ENCODE measurements around the gene IGF2R. TPM values are rescaled to one million over a fixed set of nuclear protein-coding genes. Genes with fewer than 3 reads are reported as not detected.

IGF2R gene
- total and polyA plus RNA-seq, 2 of the 13 experiments (the other 11 are each of a cell fraction or from before 2014, with no cell fraction given), result 38.3 to 70.0 TPM

GRCh38 chr6:160137130-160137988 is 168.5 kb downstream of the IGF2R start (continued):
- TF ChIP-seq ZNF770 (CRISPR knock-in tag; IDR thresholded peaks at IDR 0.05), result no peak
- TF ChIP-seq, protein P1, sequence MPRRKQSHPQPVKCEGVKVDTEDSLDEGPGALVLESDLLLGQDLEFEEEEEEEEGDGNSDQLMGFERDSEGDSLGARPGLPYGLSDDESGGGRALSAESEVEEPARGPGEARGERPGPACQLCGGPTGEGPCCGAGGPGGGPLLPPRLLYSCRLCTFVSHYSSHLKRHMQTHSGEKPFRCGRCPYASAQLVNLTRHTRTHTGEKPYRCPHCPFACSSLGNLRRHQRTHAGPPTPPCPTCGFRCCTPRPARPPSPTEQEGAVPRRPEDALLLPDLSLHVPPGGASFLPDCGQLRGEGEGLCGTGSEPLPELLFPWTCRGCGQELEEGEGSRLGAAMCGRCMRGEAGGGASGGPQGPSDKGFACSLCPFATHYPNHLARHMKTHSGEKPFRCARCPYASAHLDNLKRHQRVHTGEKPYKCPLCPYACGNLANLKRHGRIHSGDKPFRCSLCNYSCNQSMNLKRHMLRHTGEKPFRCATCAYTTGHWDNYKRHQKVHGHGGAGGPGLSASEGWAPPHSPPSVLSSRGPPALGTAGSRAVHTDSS (CRISPR knock-in tag; conservative IDR thresholded peaks at IDR 0.05), result 0 out of 2 replicates have a peak, but pooled peaks have one; percentile 50
- TF ChIP-seq KLF11 (CRISPR knock-in tag; IDR thresholded peaks at IDR 0.05), result peak; percentile 45; the same call in 1 of the 2 replicates
- no peak for TF ChIP-seq RELA (CRISPR knock-in tag; IDR thresholded peaks at IDR 0.05)
- TF ChIP-seq, protein P2, sequence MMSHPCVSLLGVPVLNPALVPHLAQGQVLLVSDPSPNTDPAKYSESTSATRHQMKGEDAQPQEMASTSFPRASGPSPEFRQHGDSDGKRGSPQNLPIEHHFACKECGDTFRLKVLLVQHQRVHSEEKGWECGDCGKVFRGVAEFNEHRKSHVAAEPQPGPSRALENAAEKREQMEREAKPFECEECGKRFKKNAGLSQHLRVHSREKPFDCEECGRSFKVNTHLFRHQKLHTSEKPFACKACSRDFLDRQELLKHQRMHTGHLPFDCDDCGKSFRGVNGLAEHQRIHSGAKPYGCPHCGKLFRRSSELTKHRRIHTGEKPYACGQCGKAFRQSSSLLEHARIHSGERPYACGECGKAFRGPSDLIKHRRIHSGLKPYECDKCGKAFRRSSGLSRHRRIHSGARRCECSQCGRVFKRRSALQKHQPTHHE (CRISPR knock-in tag; IDR thresholded peaks at IDR 0.05; ENCODE audit: borderline replicate concordance), result no peak; the same call in 1 of the 2 replicates
- no peak for TF ChIP-seq ZNF235 (CRISPR knock-in tag; IDR thresholded peaks at IDR 0.05; ENCODE audit: borderline replicate concordance)
- TF ChIP-seq GMEB1 (CRISPR knock-in tag; IDR thresholded peaks at IDR 0.05; ENCODE audit: borderline replicate concordance), result peak; percentile 54; the same call in 1 of the 2 replicates
- TF ChIP-seq ZNF747 (CRISPR knock-in tag; IDR thresholded peaks at IDR 0.05; ENCODE audit: borderline replicate concordance), result peak; percentile 94; the same call in 1 of the 2 replicates
- 0 out of 2 replicates have a peak, but pooled peaks have one; percentile 16 for TF ChIP-seq ATF7-NPFF (CRISPR knock-in tag; IDR thresholded peaks at IDR 0.05; ENCODE audit: low read depth)
- TF ChIP-seq, protein P3, sequence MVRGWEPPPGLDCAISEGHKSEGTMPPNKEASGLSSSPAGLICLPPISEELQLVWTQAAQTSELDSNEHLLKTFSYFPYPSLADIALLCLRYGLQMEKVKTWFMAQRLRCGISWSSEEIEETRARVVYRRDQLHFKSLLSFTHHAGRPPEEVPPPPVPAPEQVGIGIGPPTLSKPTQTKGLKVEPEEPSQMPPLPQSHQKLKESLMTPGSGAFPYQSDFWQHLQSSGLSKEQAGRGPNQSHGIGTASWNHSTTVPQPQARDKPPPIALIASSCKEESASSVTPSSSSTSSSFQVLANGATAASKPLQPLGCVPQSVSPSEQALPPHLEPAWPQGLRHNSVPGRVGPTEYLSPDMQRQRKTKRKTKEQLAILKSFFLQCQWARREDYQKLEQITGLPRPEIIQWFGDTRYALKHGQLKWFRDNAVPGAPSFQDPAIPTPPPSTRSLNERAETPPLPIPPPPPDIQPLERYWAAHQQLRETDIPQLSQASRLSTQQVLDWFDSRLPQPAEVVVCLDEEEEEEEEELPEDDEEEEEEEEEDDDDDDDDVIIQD (CRISPR knock-in tag; IDR thresholded peaks at IDR 0.05; ENCODE audit: low read depth), result peak; percentile 69
- peak; percentile 83; the same call in 1 of the 2 replicates for TF ChIP-seq SAP130 (CRISPR knock-in tag; IDR thresholded peaks at IDR 0.05; ENCODE audit: low read depth)
- 0 out of 2 replicates have a peak, but pooled peaks have one; percentile 39 for TF ChIP-seq ZNF44 (CRISPR knock-in tag; IDR thresholded peaks at IDR 0.05)
- TF ChIP-seq RXRA (CRISPR knock-in tag; IDR thresholded peaks at IDR 0.05), result peak; percentile 94
- TF ChIP-seq, protein P4, sequence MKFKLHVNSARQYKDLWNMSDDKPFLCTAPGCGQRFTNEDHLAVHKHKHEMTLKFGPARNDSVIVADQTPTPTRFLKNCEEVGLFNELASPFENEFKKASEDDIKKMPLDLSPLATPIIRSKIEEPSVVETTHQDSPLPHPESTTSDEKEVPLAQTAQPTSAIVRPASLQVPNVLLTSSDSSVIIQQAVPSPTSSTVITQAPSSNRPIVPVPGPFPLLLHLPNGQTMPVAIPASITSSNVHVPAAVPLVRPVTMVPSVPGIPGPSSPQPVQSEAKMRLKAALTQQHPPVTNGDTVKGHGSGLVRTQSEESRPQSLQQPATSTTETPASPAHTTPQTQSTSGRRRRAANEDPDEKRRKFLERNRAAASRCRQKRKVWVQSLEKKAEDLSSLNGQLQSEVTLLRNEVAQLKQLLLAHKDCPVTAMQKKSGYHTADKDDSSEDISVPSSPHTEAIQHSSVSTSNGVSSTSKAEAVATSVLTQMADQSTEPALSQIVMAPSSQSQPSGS (CRISPR knock-in tag; IDR thresholded peaks at IDR 0.05), result peak; percentile 76; the same call in 1 of the 2 replicates
- TF ChIP-seq ATRX (CRISPR knock-in tag; IDR thresholded peaks at IDR 0.05; ENCODE audit: borderline replicate concordance), result 0 out of 2 replicates have a peak, but pooled peaks have one; percentile 71
- peak; percentile 80; the same call in 1 of the 2 replicates for TF ChIP-seq BRCA1 (CRISPR knock-in tag; IDR thresholded peaks at IDR 0.05)
- no peak for TF ChIP-seq CREB1 (IDR thresholded peaks at IDR 0.05)
- peak; percentile 41; the same call in 1 of the 2 replicates for TF ChIP-seq CREB1 (CRISPR knock-in tag; IDR thresholded peaks at IDR 0.05)
- peak; percentile 75; the same call in 1 of the 2 replicates for TF ChIP-seq ZNF557 (CRISPR knock-in tag; IDR thresholded peaks at IDR 0.05)

Measured in HepG2 (cell line).